ENCODE measurements around the gene BTBD9.

Gene BTBD9

DNA sequence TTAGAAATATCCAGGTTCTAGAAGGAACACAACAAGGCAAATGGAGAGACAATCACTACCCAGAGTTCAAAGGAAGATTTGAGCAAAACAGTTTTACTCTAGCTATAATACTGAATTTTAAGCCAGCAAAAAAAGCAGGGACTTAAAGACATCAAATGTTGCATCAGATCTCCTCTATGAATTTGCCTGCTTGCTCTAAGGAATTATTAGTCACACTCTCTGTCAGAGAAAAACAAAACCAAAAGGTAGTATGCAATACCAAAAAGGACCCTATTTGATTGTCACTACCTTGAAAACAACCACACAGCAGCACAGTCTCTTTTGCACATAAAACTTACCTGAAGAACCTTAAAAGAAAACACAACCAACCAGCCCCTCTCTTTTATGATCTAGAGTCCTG is 46.3 kb downstream of the BTBD9 start:
- DNase-seq: no peak

DNA sequence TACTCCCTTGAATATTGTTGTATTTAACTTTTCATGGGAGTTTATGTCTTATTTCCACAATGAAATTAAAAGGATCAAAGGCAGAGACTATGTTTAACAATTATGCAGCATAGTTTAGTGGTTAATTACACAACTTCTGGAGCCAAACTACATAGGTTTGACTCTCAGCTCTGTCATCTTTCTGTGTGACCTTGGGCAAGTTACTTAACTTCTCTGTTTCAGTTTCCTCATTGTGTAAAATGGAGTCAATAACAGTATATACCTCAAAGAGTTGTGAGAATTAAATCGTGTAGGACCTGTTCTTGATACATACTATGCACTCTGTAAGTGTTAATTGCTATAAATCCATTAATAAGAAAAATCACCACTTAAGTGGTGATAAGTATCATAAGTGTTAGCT is 48.3 kb downstream of the BTBD9 start:
- DNase-seq: no peak

DNA sequence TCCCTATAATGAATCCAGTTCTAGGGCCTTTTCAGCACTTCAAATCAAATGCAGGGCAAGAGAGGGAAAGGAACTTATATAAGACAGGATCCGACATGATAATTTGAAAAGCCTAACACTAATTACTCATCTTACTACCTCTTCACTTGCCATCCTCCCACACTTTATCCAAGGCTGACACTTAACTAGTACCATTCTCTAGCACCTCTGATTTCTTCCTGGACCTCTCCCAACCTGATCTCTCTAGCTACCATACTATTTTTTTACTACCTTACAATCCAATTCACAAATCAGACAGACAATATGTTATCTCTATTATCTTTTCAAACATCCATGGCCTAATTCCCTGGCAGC is 50.4 kb downstream of the BTBD9 start:
- DNase-seq: no peak

DNA sequence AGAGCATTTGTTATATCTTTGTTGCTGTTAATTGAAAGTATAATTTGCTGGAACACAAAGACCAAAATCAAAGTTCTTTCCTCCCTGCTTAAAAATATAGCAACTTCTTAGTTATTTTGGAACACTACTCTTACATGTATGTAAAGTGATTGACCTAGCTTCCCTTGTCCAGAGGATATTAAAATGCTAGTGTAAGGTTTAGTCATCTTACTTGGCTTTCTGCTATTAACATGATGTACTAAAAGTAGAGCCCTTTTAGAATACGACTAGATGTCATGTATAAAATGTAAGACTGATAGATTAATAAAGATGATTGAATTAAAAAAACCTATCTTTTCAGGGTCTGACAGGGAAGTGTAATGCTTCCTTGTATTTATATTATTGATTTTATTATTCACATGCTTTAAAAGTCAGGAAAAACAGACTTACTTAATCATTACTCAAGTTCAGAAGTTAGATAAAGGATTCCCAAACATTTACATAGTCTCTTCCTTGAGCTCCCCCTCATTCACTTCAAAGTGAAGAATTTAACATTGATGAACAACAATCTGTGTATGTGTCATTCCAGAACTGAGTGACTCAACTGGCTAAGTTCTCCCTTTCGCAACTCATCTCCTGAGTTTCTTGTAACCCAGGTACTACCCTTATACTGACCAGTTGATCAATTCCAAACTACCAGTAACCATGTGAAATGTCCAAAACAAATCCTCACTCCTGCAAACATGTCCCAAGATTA is 50.9 kb downstream of the BTBD9 start:
- no peak for DNase-seq

DNA sequence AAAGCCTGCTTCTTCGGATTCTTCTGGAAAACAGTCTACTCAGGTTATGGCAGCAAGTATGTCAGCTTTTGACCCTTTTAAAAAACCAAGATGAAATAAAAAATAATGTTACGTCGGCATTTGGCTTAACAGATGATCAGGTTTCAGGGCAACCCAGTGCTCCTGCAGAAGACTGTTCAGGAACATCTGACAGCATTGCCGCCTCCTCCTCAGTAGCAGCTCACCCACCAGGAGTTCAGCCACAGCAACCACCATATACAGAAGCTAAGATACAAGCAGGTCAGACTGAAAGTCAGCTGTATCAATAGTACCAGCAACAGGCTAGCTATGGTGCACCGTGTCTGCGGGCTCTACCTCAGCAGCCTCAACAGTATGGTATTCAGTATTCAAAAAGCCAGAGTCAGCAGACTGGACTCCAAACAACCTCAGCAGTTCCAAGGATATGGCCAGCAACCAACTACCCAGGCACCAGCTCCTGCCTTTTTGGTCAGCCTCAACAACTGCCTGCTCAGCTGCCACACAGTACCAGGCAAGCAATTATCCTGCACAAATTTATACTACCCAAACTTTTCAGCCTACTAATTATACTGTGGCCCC is 51.9 kb downstream of the BTBD9 start:
- no peak for DNase-seq

DNA sequence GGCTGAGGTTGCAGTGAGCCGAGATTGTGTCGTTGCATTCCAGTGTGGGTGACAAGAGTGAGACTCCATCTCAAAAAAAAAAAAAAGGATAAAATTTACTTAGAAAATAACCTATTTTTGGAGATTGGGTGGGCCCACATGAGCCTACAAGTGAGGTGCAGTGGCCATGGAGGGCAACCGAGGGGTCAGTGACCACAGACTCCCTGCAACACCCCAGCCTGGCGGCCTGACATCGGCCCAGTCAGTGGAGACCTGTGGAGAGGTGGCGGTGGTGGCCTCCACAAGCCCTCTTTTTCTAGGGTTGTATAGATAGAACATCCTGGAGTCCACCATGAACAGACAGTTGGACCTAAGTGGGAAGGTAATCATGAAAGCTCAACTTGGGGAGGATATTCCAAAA is 52.7 kb downstream of the BTBD9 start:
- DNase-seq: no peak

DNA sequence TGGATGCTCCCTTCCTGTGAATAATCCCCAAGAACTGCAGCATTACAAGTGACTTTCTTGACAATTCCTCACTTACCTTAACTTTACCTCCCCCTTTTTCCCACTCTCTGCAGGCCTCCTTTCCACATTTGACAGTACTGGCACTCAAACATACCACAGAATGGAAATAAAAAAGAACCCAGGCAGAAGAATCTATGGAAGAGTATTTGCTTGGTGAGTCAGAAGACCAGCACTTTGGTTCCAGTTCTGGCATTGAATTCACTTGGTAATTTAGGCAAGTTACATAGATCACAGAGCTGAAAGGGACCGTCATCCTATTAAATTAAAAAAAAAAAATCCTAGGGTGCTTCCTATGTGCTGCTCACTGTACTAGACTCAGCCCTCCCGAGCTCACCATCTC is 55.0 kb downstream of the BTBD9 start:
- DNase-seq: no peak

DNA sequence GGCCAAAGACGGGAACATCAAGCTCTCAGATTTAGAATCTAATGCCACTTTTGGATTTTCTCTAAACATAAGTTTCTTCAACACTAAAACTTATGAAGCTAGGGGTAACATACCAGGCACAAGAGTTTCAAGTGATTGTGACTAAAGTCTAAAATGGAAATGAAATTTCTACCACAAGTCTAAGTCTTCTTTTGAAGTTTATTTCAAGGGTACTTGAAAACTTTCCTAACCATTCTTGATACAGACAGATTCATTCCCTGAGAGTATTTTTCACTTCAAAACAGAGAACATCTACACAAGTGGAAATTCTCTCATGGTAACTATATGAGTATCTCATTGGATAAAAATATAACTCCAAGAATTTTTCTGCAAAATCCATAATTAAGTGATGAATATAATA is 56.2 kb downstream of the BTBD9 start:
- no peak for DNase-seq

DNA sequence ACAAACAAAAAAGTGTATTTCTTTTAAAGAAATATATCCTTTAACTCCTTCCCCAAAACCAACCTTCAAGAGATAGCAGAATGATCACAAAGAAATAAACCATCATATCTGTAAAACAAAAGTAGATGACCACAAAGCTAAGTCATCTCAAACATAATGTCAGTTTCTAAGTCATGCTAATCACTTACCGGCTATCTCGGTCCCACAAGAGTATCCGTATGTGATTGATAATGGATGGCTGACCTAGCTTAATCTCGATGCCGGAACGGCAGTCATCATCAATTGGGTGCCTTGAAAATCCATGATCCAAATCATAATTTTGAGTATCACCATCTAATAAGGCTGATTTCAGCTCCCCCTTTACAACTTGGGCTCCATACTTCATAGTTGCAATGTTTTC is 59.7 kb downstream of the BTBD9 start:
- DNase-seq: no peak

DNA sequence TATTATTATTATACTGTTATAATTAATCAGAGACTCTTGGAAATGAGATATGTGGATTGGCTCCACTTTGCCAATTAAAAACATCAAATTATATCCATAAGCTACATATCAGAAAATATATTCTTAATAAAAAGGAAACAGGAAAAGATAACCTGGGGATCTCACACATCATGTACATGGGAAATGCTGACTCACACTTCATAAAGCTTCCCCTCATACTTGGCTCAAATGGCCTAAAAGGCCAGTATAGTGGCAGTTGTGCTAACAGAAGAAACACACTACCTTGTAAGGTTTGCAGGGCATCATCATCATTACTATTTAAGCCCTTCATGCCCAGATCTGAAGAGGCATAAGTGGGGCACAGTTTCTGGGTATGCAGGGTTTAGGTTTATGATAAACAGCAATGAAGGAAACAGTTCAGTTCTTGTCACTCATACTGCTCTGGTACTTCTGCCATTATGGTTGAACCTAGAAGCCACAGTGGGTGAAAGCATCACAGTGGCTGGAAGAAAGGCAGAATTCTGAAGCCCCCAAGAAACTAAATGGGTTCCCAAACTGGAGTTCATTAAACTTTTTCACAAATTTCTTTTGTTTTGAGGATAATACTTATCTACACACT is 60.6 kb downstream of the BTBD9 start:
- DNase-seq: peak; percentile 30

DNA sequence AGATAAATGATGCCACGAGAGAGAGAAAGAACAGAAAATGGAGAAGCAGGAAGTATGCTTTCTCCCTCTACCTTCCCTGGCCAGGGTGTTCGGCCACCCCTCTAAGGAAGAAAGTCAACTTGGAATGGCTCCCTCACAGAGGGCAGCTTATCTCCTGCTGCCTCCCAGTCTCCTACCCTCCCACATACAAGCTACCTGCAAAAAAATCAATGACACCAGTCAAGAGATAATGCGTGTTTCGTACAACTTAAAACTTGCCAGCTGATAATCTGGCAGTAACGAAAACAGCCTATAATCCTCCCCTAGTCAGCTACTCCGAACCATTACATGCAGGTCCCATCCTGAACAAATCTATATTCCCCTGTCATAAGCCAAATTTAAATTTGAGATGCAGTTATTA is 61.7 kb downstream of the BTBD9 start:
- DNase-seq: no peak

DNA sequence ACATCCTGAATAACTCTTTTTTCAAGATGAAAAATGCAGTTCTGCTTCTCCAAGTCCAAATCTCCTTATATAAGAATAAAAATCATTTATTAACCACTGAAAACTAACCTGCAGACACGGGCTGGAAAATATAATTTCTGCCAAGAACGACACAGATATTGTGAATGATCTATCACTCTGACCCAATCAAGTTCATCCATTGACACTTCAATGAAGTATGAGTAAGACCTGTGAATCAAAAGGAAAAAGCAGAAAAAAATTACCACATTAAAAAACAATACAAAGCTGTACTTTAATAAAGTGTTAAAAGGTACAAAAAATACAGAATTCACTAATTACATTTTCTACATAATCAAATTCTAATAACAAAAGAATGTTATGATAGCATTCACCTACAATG is 62.2 kb downstream of the BTBD9 start:
- DNase-seq: no peak

DNA sequence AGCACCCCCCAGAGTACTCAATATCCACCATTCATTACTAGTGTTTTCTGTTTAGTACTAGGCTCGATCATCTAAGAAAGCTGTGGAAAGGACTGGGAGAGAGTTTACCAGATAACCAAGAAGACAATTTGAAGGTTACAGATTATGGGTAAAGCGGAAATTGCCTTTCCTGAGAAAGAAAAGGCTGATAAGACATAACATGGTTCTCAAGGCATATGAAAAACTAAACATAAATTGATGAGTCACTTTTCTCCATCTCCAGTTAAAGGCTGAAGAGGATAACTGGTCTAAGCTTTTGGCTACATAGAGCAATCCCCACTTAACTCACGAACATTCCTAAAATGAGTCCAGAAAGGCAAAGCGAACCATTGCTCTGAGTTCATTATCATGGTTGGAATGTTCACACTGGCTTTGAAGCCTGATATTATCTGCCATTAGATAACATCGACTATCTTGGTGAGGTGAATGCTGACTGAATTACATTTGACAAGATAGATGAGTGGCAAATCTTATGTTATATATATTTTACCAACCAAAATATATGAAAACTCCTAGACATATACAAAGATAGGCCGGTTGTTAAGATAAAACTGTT is 65.8 kb downstream of the BTBD9 start:
- DNase-seq: peak; percentile 21

DNA sequence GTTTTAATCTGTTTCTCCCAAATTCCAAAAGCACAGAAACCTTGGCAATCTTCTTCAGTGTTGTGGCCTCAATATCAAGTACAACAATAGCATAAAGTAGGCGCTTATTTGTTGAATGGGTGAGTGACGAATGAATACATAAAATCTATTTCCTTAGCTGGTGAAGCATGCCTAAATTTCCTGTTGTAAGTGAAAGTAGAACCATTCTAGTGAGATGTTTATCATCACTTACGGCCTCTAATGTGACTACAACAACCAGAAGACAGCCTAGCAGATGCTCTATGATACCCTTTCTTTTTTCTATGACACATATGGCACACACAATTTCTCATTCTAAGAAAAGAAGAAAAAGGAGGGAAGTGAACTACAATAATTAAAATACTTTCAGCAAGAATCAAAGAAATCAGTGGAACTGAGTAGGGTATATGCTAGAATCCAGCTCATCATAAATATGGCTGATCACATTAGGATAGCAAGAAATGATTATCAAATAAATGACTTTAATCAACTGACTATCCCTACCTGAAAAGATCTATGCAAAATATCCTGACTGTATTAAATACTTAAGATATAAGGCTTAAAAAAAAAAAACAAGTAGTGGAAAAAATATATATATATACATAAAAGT is 67.4 kb downstream of the BTBD9 start:
- DNase-seq: peak; percentile 13

DNA sequence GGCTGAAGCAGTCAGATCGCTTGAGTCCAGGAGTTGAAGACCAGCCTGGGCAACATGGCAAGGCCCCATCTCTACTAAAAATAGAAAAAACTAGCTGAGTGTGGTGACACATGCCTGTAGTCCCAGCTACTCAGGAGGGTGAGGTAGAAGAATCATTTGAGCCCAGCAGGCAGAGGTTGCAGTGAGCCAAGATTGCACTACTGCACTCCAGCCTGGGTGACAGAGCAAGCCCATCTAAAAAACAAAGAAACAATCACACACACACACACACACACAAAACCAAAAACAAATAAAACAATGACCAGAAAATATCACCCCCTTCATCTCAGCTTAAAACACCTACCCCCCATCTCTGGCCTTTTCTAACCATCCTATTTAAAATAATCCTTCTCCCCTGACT is 68.0 kb downstream of the BTBD9 start:
- DNase-seq: no peak

DNA sequence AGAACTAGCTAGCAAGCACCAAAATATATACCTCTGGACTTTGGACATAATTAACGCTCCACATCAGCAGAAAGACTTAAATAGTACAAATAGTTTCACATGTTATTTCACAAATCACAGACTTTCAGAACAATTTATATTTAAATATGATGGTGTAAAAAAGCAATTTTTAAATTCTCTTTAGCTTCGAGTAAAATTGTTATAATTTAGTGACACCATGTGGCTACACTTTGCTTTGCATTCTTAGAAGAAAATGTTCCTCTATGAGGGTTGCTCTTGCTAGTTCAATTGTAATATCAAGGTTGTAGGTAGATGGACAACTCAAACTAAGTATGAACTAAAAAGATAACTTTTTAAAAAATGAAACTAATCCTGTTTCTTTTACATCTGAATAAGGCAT is 69.0 kb downstream of the BTBD9 start:
- peak; percentile 44 for DNase-seq

DNA sequence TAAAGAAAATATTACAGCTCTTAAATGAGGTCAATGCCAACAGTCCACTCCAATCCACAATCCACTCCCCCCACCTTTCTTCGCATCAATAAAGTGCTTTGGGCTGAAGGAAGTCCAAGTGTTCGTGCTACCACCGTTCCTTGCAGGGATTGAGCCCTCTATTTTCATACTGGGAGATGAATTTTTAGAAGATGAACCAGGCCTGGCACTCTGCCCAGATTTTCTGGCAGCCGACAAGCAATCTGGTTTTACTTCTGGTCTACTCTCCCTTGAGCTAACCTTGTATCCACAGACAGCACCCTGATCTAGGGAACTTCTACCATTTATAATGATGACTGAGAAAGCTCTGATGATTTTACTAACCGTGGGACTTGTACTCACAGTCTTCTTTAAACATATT is 72.3 kb downstream of the BTBD9 start:
- DNase-seq: peak; percentile 16

DNA sequence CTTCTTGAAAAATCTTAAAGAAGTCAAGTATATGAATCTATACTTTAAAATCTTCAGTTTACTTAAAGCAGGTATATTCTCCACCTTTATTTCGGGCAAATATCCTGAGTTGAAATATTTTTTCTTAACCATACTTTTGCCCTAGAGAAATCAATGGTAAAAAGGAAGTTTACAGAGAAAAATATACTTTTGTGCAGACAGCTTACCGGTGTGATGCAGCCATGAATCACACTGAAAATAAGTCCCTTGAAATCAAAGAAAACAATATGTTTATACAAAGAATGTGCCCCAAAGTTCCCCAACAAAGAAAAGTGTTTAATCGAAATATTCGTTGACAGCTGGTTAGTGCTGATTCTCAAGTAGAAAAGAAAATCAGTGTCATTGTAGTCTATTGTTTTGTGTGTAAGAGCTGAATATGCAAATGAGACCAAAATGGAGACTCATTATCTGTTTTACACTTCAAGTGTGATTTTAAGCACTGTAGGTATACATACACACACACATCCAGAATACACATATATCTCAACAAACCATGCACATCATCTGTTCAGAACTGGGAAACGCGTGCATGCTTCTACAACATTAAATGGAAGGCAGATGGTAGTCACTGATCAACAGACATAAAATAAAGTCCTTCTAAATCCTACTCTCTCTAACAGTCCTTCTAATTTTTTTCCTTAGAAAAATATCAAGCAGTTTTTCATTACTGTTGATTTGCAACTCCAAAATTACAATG is 73.3 kb downstream of the BTBD9 start:
- DNase-seq: no peak

DNA sequence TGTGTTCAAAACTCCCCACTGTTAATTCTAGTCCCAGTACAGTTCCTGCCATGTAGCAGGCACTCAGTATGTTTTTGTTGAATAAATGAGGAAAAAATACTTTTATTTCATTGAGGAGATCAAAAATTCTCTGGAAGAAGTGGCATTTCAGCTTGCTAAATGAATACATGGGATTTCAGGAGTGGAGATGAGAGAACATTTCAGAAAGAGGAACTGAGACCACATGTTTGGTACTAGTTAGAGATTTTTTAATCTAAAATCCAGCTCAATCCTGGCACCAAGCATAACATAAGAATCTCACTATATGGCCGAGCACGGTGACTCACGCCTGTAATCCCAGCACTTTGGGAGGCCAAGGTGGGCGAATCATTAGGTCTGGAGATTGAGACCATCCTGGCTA is 75.4 kb downstream of the BTBD9 start:
- no peak for DNase-seq

DNA sequence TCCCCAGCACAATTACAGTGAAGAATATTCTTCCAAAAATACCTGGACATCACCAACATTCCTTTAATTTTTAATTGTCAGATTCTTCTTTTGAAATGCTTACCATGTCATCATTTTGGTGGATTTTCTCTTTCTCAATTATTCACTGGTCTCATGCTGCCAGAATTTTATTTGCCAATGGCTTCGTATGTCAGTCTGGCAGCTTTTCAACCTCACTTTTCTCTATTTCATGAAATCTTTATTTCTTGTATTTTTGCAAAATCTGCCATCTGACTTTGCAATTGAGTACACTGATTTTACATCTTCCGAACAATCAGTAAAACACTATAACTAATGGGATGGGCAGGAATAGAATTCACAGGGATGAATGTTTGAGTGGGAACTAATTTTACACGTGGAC is 84.1 kb downstream of the BTBD9 start:
- DNase-seq: no peak

DNA sequence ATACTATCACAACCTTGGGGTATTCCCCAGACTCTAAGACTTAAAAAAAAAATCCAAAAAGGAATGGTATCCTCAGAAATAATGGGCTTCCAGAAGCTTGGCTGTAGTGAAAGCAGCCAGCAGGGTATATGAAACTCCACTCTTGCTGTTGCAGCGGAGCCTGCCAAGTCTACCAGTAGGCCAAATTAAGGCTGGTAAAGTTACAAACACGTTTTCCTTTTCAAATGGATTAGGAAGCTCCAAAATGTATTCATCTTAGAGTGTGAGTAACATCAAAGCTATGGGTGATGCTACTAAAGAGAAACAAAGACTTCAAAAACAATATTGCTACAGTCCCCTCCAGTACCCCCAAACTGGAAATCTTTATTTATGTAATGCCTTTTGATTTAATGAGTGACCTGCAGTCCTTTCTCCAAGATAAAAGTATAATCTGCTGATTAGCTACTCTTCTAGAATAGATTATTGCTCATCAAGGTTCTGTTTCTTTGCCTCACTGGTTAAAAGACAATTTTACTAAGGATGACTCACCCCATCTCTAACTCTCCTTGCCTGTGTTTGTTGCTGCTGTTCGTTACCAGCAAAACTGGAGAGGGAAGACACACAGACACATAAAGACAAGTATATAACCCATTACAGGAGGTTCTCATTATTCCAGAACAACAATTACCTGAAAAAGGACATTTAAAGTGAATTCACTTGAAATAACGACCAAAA is 84.9 kb downstream of the BTBD9 start:
- no peak for DNase-seq

DNA sequence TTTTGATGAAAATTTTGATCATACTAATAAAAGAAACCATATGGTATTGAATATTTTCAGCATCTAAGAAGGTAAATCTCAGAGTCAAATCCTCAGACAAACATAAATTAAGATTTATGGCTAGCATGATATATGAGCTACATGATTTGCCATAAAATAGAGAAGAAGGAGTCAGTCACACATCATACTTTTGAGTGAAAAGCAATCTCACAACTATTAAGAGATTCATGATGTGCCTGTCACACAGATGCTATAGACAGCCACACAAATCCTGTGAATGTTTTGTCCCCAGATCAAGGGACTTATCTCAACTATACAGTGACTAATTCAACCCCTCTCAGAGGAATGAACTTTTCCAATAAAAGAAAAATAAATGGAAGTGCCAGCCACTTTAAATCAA is 85.7 kb downstream of the BTBD9 start:
- DNase-seq: no peak

Data from hematopoietic multipotent progenitor cell treated with erythropoietin and hydrocortisone succinate and interleukin-3 and kit ligand, for 6 days (in vitro differentiated cells).